Ascending aorta (tissue), 2 donors: ENCODE measurements around the gene SLC23A2. TPM values are rescaled to one million over a fixed set of nuclear protein-coding genes. Genes with fewer than 3 reads are reported as not detected.
"Not testable (repeated sequence)": the region's sequence is repeated elsewhere in the genome, so short reads cannot be mapped to it uniquely, and the experiment has no call there.

Source experiments
- DNase-seq, 2 donors: peaks; one replicate each; pipeline ENCODE4 v3.0.0-alpha.2; 2019; ENCODE audit warnings: low spot score in 2 of 2
- H3K27ac ChIP-seq, 2 donors: fragments of 200-600 bp; sonication (generic); one replicate each; pipeline ENCODE4 v1.5.1; 2016 to 2017; ENCODE audit warnings: mild to moderate bottlenecking in 1 of 2
- H3K27me3 ChIP-seq: fragments of 200-600 bp; sonication (generic); one replicate; pipeline ENCODE4 v1.5.1; 2017
- H3K36me3 ChIP-seq, 2 donors: fragments of 200-600 bp; sonication (generic); one replicate each; pipeline ENCODE4 v1.5.1; 2016
- H3K4me1 ChIP-seq, 2 donors: fragments of 200-600 bp; sonication (generic); one replicate each; pipeline ENCODE4 v1.5.1; 2016 to 2017; ENCODE audit warnings: mild to moderate bottlenecking in 1 of 2
- H3K4me3 ChIP-seq, 2 donors: fragments of 200-600 bp; sonication (generic); one replicate each; pipeline ENCODE4 v1.5.1; 2016 to 2017; ENCODE audit warnings: mild to moderate bottlenecking in 1 of 2
- H3K9me3 ChIP-seq, 2 donors: fragments of 200-600 bp; sonication (generic); one replicate each; pipeline ENCODE4 v1.5.1; 2016
- intact Hi-C: fragments of 100-400 bp; cut with DNase I; formaldehyde crosslinking; loops from one replicate; pipeline ENCODE4 v1.15.1; 2023
- total RNA-seq: library from RNA; depleted of rRNA; stranded (reverse); fragments of >200 nt; gene quantifications from one replicate; pipeline ENCODE4 v1.1.0, GENCODE V29; 2016
- TF ChIP-seq, protein P1 (sequence below), 3 experiments: fragments of 200-600 bp in 2 of 3; fragments of 450-650 bp in 1 of 3; sonication (generic) in 2 of 3; IDR thresholded peaks; one replicate each; pipeline ENCODE4 v1.5.1; 2016 to 2019; ENCODE audit warnings: antibody characterized with exemption in 3 of 3, mild to moderate bottlenecking in 1 of 3, moderate library complexity in 1 of 3

Gene SLC23A2
- total RNA-seq, 1 donor from 2014 or later, result 32.8 TPM

- no peaks in the 10 kb centered on the region for H3K9me3 ChIP-seq
- peaks cover 5 to 15% of the 10 kb centered on the region in 2 donors for H3K4me1 ChIP-seq
- TF ChIP-seq, protein P1, sequence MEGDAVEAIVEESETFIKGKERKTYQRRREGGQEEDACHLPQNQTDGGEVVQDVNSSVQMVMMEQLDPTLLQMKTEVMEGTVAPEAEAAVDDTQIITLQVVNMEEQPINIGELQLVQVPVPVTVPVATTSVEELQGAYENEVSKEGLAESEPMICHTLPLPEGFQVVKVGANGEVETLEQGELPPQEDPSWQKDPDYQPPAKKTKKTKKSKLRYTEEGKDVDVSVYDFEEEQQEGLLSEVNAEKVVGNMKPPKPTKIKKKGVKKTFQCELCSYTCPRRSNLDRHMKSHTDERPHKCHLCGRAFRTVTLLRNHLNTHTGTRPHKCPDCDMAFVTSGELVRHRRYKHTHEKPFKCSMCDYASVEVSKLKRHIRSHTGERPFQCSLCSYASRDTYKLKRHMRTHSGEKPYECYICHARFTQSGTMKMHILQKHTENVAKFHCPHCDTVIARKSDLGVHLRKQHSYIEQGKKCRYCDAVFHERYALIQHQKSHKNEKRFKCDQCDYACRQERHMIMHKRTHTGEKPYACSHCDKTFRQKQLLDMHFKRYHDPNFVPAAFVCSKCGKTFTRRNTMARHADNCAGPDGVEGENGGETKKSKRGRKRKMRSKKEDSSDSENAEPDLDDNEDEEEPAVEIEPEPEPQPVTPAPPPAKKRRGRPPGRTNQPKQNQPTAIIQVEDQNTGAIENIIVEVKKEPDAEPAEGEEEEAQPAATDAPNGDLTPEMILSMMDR (IDR thresholded peaks at IDR 0.05), result no peak
- H3K27ac ChIP-seq, result no peak overlapping the region
- H3K27me3 ChIP-seq, result no peaks in the 10 kb centered on the region
- H3K36me3 ChIP-seq, result no peaks in the 10 kb centered on the region
- intact Hi-C loops, result no loop called here
- DNase-seq, result no peak
- H3K4me3 ChIP-seq, result no peak overlapping the region
Observed at GRCh38 chr20:4978050-4978918, 23.0 kb downstream of the SLC23A2 start.

DNA sequence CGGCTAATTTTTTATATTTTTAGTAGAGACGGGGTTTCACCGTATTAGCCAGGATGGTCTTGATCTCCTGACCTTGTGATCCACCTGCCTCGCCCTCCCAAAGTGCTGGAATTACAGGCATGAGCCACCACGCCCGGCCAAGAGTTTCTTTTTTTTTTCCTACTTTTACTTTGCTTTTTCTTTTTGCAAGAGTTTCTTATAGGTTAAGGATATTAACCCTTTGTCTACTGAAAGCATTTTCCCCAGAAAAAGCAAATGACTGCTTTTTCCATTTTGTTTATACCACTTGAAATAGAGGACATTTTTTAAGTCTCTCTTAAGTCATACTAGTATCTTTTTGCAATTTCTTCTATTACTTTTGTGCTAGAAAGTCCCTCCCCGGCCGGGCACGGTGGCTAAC is 25.3 kb downstream of the SLC23A2 start:
- DNase-seq, H3K36me3 ChIP-seq, H3K4me3 ChIP-seq, H3K27ac ChIP-seq, H3K27me3 ChIP-seq, intact Hi-C loops, H3K9me3 ChIP-seq: not testable (repeated sequence)
- H3K4me1 ChIP-seq, result peaks cover 5 to 19% of the 10 kb centered on the region in 2 donors

DNA sequence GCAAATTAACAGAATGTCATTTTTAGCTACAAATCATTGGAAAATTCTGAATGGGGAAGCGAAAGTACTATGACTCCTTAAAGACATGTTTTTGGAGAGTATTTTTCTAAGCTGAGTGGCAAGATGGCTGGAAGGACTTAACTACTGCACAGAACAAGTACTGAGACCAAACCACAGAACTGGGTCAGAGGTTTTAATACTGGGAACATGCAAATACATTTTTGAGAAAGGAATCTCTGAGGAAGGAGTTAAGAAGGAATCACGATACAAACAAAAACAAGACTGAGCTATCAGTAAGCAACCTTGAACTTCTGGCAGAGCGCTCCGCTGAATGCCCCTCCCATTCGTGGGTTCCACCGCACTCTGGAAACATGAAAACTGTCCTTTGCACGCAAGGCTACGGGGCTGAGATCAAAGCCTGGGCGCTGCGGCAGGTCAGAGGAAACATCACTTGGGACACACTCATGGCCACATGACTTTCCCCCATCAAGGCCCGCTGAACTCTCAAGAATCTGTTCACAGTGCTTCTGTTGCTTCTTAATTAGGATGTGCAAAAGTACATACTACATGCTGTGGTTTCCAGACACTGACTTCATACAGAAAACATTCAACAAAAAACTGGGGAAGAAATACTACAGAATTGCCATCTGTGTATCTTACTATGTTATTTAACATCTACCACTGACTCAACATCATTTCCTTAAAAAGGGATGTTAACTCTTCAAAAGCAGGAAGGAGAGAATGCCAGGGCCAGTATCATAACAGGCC is 27.8 kb downstream of the SLC23A2 start:
- Histone ChIP-seq H3K27ac (peak overlapping the region; percentile 49 to 66), H3K4me1 (peaks cover 5 to 12% of the 10 kb centered on the region in 2 donors), H3K4me3 (peak overlapping the region; percentile 26 to 48), H3K36me3 (peaks cover 5 to 14% of the 10 kb centered on the region in 2 donors), H3K9me3 (no peaks in the 10 kb centered on the region), H3K27me3 (no peaks in the 10 kb centered on the region)
- TF ChIP-seq, protein P1 (IDR thresholded peaks at IDR 0.05), result no peak
- peak in 1 of 2 donors; percentile 66 for DNase-seq
- intact Hi-C loops, result no loop called here

DNA sequence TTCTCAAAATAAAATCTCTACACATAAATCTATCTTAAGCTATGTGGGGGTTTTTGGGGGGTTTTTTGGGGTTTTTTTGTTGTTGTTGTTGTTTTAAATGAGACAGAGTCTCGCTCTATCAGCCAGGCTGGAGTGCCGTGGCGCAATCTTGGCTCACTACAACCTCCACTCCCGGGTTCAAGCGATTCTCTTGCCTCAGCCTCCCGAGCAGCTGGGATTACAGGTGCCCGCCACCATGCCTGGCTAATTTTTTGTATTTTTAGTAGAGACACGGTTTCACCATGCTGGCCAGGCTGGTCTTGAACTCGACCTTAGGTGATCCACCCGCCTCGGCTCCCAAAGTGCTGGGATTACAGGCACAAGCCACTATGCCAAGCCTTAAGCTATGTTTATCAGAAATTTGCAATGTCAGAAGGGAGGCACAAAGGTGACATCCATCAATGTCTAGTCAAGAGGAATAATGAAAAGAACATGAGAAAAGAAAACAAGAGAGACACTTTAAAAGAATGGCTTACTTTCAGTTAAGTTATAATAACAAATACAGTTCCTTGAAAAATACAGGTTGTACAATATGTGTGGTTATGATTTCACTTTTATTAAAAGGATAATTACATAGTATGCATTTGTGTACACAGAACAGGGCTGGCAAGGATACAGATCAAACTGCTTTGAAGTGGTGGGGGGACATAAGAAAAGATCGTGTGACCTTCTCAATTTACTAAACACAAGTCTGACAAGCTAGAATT is 28.6 kb downstream of the SLC23A2 start:
- peaks cover 5 to 8% of the 10 kb centered on the region in 2 donors for H3K4me1 ChIP-seq

DNA sequence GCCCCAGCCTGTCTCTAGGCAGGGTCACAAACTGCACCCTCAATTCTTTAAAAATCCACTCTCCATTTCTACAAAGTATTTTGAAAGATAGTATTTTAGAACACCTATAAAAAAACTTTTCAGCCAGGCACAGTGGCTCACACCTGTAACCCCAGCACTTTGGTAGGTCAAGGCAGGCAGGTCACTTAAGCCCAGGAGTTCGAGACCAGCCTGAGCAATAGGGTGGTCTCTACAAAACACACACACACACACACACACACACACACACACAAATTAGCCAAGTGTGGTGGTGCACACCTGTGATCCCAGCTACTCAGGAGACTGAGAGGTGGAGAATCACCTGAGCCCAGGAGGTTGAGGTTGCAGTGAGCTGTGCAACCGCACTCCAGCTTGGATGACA is 30.2 kb downstream of the SLC23A2 start:
- H3K27ac ChIP-seq, result no peak overlapping the region
- H3K36me3 ChIP-seq, result peaks cover 9 to 21% of the 10 kb centered on the region in 2 donors
- intact Hi-C loops, result no loop called here
- H3K9me3 ChIP-seq, result no peaks in the 10 kb centered on the region
- H3K4me3 ChIP-seq, result no peak overlapping the region
- no peaks in the 10 kb centered on the region for H3K27me3 ChIP-seq
- H3K4me1 ChIP-seq, result peaks cover 5 to 8% of the 10 kb centered on the region in 2 donors
- DNase-seq, result no peak
- TF ChIP-seq, protein P1 (IDR thresholded peaks at IDR 0.05), result no peak

More for the DNA sequence above, 28.6 kb downstream of the SLC23A2 start:
- Histone ChIP-seq H3K4me3 (peak overlapping the region; percentile 26 to 48), H3K27ac (peak overlapping the region; percentile 19 to 66), H3K9me3 (no peaks in the 10 kb centered on the region), H3K27me3 (no peaks in the 10 kb centered on the region), H3K36me3 (peaks cover 9 to 21% of the 10 kb centered on the region in 2 donors)
- DNase-seq, result no peak
- TF ChIP-seq, protein P1 (IDR thresholded peaks at IDR 0.05), result no peak
- intact Hi-C loops, result no loop called here
